Measurements from ENCODE around the gene VWA3A. TPM values are rescaled to one million over a fixed set of nuclear protein-coding genes. Genes with fewer than 3 reads are reported as not detected.

The VWA3A gene
- total RNA-seq, 1 donor from 2014 or later, result 0.56 TPM

- Mint-ChIP-seq H3K4me3 (ENCODE audit: unreplicated experiment) (peak overlapping the region; percentile 91), H3K4me1 (ENCODE audit: unreplicated experiment) (peaks cover 46% of the 10 kb centered on the region), H3K27me3 (ENCODE audit: unreplicated experiment) (peaks cover 21% of the 10 kb centered on the region), H3K9me3 (ENCODE audit: unreplicated experiment) (no peaks in the 10 kb centered on the region), H3K36me3 (ENCODE audit: low read depth, unreplicated experiment) (peaks cover 10% of the 10 kb centered on the region), H3K27ac (ENCODE audit: unreplicated experiment) (peak overlapping the region; percentile 97)
- no peak for TF ChIP-seq CTCF (IDR thresholded peaks at IDR 0.05; ENCODE audit: unreplicated experiment)
- peak; percentile 100 for DNase-seq (ENCODE audit: low spot score)
These were observed 97.9 kb downstream of the VWA3A start for GRCh38 chr16:22190081-22190775.

GRCh38 chr16:22190776-22191531, 98.6 kb downstream of the VWA3A start:
- DNase-seq (ENCODE audit: low spot score), result peak; percentile 89
- Mint-ChIP-seq H3K27me3 (ENCODE audit: unreplicated experiment) (peaks cover 24% of the 10 kb centered on the region), H3K4me3 (ENCODE audit: unreplicated experiment) (peak overlapping the region; percentile 87), H3K9me3 (ENCODE audit: unreplicated experiment) (no peaks in the 10 kb centered on the region), H3K27ac (ENCODE audit: unreplicated experiment) (peak overlapping the region; percentile 97), H3K36me3 (ENCODE audit: low read depth, unreplicated experiment) (peaks cover 15% of the 10 kb centered on the region), H3K4me1 (ENCODE audit: unreplicated experiment) (peaks cover 52% of the 10 kb centered on the region)
- no peak for TF ChIP-seq CTCF (IDR thresholded peaks at IDR 0.05; ENCODE audit: unreplicated experiment)

GRCh38 chr16:22191532-22192260, 99.4 kb downstream of the VWA3A start:
- H3K9me3 Mint-ChIP-seq (ENCODE audit: unreplicated experiment), result no peaks in the 10 kb centered on the region
- no peak for TF ChIP-seq CTCF (IDR thresholded peaks at IDR 0.05; ENCODE audit: unreplicated experiment)
- DNase-seq (ENCODE audit: low spot score), result no peak
- H3K27ac Mint-ChIP-seq (ENCODE audit: unreplicated experiment), result peak overlapping the region; percentile 97
- peaks cover 15% of the 10 kb centered on the region for H3K36me3 Mint-ChIP-seq (ENCODE audit: low read depth, unreplicated experiment)
- peak overlapping the region; percentile 87 for H3K4me3 Mint-ChIP-seq (ENCODE audit: unreplicated experiment)
- peaks cover 24% of the 10 kb centered on the region for H3K27me3 Mint-ChIP-seq (ENCODE audit: unreplicated experiment)
- H3K4me1 Mint-ChIP-seq (ENCODE audit: unreplicated experiment), result peaks cover 52% of the 10 kb centered on the region

- DNase-seq (ENCODE audit: low spot score), result peak; percentile 76
- Mint-ChIP-seq H3K36me3 (ENCODE audit: low read depth, unreplicated experiment) (peaks cover 15% of the 10 kb centered on the region), H3K27ac (ENCODE audit: unreplicated experiment) (peak overlapping the region; percentile 97), H3K9me3 (ENCODE audit: unreplicated experiment) (no peaks in the 10 kb centered on the region), H3K27me3 (ENCODE audit: unreplicated experiment) (peaks cover 24% of the 10 kb centered on the region), H3K4me1 (ENCODE audit: unreplicated experiment) (peaks cover 52% of the 10 kb centered on the region), H3K4me3 (ENCODE audit: unreplicated experiment) (peak overlapping the region; percentile 84)
- no peak for TF ChIP-seq CTCF (IDR thresholded peaks at IDR 0.05; ENCODE audit: unreplicated experiment)
These were observed 100.1 kb downstream of the VWA3A start for GRCh38 chr16:22192261-22193062.
